Measurements from ENCODE around the gene ANO1.

The ANO1 gene

DNA sequence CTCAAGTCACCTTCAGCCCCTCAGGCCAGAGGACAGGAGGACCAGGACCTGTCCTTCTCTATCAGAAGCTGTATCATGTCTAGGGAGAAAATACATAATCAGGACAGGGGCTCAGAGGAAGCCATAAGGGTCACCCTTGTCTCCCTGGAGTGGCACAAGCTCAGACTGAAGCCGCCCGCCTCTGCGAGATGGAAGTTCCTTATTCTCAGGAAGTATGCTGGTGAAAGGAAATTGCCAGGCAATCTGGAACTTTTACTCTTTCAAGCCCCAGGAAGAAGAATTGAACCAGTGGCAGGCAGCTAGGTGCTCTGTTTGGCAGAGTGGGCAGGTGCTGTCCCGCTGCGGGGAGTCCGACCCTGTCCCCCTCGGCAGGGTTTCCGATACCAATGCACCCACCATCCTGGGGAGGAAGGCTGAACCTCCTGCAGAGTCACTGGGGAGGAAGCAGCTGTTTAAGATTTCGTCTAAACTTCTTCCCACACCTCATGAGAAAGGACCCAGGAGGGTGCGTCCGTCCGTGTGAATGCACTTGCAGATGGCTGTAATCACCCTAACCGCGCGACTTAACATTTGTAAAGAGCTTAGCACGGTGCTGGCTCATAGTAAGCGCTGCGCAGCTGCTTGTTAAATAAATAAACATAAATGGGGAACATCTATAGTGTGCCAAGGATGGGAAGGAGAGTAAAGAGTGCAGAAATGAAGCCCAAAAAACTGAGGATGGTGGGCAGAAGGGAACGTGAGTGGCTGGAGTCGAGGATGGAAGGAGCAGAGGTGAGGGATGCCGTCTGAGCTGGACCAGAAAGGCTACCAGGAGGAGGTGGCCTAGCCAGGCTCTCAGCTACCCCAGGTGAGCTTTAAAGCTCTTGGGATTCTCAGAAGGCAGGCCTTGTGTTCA, 5.0 kb upstream of the ANO1 start:
- no peak for DNase-seq (ENCODE audit: low read depth)

DNA sequence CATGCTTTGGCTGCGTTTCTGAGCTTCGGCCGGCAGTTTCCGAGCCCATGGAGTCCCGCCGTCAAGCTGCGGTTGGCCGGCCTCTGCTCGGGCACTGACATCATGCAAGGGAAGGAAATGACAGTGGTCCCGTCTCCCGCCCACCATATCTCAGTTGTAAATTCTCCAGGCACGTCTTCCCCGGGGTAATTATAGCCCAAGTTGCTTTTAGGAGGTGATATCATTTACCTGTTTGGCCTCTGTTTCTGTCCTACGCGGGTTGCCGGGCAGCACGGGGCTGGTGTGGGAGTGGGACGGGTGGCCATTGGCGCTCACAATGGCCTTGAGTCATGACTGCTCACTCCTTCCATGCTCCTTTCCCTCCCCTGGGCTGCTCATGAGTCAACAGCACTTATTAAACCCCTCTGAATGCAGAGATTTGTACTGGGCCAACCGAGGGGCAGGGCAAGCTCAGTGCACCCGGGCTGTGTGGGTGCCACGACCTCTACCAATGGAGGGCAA, 4.2 kb upstream of the ANO1 start:
- no peak for DNase-seq (ENCODE audit: low read depth)

DNA sequence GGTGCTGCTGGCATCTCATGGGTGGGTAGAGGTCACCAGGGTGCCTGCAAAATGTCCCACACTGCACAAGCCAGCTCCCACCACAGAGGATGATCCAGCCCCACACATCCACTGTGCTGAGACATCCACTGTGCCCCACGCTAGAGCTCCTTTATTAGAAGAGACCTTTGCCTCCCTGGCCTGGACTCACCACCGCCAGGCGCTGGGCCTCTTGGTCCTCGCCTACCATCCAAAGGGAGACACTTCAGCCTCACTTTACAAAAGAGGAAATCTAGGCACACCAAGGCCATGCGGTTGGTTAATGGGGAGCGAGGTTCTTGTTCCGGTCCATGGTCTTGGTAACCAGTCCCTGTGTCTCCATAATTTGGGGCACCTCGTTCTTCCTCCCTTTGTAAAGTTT, 3.4 kb upstream of the ANO1 start:
- DNase-seq (ENCODE audit: low read depth): no peak

DNA sequence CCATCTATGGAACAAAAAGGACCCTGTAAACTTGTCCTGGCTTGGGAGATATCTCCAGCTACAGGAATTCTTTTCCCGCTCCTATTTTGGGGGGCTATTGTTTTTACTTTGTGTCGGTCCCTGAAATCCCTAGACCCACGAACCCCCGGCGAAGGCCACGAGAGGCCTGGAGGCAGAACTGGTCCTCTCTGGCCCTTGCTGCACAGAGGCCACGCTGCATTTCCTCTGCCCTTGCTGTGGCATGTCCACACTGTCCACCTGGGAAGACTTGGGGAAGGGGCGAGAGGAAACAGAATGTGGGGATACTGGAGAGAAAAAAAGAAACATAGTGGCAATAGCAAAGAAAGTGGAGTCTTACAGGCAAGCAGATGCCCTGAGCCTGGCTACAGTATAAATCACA, 2.3 kb upstream of the ANO1 start:
- no peak for DNase-seq (ENCODE audit: low read depth)

DNA sequence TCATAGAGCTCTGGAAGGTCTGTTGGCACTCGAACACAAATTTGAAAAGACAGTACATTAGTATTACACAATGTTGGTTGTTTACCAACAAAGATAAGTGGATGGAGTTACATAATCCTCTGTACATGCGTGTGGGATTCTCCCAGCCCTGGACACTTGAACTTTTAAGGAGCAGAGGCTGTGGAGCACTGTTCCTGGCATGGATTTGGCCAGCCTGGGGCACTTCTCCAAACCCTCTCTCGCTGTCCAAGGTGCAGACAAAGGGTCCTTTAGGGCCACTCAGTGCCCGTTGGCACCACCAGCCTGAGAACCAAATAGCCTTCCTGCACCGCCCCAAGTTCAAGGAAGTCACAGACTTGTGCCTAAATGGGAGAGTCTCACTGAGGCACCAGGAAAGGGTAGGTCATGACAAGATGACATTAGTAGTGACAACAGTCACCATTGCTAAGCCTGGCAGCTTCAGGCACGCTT, 1.6 kb upstream of the ANO1 start:
- no peak for DNase-seq (ENCODE audit: low read depth)

DNA sequence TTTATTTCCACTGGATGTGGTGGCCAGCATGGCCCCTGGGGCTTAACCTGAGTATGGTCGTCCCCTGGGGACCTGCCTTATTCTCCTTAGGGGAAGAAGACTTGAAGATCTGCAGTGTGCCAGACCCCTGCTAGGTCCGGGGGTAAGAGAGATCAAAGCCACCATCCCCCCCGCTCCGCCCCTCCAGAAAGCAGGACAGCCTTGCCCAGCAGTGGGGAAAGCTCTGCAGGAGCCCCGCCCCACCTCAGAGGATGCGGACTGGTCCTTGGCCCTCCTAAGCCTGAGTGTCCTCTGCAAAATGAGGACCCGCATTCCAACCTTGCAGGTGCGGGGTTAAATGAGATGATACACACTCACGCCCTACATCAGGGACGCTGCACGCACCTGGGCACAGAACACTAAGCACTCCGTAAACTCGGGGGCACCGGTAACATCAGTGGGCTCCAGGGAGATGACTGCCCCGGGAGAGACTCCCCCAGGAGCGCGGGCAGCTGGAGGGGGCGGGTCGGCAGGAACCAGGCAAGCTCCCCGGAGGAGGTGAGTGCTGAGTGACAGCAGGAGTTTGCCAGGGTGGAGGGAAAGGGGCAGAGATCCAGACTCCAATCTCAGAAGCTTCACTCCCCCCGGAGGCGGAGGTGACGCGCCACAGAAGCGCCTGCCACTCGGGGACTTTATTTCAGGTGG, 564 bp upstream of the ANO1 start:
- DNase-seq (ENCODE audit: low read depth): no peak

DNA sequence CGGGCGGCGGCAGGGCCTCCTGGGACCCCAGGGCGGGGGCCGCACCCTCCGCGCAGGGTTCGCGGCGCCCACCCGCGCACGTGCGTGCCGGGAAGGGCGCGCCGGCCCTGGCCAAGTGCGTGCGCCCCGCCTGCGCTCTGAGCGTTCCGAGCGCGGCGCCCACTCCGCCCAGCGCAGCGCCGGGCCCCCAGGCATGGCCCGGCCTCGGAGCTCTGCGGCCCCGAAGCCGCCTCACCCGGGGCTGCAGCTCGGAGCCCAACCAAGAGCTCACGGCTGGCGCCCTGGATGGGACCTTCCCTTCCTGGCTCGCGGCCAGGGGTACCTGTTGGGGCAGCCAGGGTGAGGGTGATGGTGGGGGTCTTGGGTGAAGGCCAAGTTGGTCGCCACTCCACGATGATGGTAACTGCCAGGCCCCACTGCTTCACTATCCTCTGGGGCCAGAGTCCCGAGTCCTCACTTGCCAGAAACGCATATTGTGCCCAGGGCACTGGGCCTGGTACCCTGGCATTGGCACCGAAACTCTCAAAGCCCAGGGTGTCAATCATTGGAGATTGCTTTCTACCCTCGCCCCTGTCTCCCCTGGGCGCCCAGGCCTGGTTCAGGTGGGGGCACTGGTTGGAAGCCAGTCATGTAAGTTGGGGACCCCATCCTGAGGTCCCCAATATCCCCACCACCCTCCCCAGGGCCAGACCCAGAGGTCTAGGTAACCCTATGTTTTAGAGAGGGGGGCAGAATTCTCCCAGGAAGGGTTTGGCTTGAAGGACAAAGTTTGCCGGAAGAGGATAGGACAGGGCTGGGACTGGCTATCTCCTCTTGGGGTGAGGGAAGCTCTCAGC, 882 bp downstream of the ANO1 start:
- no peak for DNase-seq (ENCODE audit: low read depth)

DNA sequence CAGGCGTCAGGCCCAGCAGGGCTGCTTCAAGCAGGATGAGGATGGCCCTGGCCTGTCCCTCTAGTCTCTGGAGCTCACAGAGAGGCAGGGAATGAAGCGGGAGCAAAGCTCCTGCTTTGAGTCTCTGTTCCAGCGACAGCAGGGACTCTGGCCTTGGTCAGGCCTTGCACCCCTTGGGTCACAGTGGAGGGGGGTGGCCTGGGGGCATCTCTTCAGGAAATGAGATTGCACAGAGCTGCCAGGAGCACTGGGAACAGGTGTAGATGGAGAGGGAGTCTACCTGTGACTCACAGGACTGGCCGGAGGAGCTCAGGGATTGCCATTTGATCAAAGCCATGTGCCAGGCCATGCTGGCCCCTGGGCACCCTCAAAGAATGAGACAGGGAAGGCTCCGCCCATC, 1.6 kb downstream of the ANO1 start:
- no peak for DNase-seq (ENCODE audit: low read depth)

DNA sequence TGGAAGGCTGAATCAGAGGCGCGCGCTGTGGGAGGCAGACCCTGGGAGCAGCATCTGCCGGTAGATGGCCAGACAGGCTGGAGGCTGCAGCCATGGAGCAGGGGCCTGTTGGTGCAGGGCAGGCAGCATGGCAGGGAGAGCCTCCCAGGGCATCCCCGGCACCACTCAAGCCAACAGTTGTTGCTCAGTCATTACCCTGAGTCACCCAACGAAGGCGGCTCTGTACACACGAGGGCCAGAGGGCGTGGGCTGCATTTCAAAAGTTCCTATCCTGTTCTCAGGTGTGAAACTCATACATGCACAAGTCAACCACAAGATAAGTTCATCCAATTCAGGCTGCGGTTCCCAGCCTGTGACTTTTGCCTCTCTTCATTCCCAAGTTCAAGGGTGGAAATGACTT, 2.6 kb downstream of the ANO1 start:
- DNase-seq (ENCODE audit: low read depth): no peak

DNA sequence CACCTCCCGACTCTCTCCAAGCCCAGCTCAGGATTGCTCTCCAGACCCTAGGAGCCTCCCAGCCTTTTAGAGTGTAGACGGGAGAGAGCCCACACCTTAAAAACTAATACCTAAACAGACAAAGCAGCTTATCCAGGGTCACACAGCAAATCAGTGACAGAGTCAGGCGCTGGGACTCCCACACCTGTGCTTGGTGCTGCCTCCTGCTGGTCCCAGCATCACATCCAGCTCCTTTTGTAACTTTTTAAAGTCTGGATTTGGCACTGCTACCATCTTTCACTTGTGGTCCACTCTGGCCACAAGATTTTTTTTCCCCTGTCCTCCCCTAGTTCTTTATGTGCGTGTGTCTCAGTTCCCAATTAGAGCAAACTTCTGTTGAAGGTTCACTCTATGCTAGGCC, 4.7 kb downstream of the ANO1 start:
- DNase-seq (ENCODE audit: low read depth): no peak

DNA sequence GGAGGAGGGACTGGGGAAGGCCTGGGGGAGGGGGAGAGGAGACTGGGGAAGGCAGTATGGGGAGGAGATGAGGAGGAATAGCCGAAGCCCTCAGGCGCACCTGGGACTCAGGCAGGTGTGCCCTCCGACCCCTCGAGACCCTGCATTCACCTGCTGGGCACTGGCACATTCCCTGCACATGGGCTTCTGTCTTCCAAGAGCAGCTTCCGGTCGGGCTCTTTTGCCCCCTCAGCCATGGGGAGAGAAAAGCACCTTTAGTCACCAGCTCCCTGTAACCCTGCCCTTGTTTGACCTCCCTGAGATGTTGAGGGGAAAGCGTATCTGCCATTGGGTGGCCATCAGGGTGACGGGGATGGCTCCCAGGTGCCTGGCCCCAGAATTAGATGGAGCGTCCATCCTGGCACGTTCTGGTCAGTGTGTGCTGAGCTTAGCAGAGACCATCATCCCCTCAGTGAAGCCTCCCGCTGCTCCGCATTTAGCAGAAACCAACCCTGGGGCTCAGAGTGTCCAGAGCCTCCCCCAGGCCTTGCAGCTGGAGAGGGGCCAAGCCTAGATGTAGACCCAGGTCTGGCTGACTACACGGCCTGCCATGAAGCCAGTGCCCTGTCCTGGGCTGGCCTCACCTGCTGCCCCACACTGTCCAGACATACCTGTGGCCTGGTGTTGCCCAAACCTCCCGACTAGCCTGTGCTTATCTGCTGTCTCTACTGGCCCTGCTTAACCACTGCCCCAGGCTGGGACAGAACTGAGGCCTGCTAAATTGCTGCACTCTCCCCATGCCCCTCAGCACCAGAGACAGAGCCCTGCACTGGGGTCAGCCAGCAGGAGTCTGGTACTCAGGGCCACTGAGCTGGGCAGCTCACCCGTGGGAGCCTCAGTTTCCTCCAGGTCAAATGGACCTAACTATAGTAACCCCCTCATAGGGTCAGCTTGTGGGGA, 6.2 kb downstream of the ANO1 start:
- no peak for DNase-seq (ENCODE audit: low read depth)

DNA sequence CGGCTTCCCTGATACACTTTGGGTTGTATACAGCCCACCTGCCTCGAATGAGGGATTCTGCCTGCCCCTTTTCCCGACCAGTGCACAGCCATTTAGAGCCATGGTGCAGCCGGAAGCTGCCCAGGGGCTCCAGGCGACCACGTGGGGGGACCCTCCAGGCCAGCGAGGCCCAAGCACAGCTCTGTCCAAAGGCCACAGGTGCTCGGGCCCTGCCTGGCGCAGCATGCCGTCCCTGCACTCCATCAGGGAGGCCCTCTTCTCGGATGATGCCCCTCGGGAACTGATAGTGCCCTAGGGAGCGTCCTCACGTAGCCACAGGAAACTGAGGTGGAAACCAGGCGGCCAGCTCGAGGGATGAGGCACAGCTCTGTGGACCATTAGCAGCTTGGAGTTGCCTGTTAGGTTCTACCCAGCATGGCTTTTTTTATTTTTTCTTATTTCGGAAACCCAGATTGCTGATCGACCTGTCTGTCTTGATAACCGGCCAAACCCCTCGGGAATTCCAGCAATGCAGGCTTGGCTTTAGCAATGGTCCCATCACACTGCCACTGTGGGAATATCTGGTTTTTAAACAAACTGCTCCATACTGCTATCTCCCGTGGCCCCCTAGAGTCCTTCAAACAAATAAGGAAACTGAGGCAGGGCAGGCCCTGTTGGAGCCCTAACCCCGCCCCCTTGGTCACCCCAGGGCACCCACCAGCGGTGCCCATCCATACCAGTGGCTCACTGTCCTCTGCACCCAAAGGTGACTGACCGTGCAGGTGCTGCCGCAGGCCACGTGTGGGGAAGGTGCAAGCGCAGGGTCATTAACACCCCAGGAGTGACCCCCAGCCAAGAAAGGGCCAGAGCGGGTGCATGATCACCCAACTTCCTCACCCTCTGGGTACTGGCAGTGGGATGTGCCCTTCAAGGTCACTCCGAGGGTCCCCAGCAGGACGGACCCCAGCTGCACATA, 8.0 kb downstream of the ANO1 start:
- no peak for DNase-seq (ENCODE audit: low read depth)

DNA sequence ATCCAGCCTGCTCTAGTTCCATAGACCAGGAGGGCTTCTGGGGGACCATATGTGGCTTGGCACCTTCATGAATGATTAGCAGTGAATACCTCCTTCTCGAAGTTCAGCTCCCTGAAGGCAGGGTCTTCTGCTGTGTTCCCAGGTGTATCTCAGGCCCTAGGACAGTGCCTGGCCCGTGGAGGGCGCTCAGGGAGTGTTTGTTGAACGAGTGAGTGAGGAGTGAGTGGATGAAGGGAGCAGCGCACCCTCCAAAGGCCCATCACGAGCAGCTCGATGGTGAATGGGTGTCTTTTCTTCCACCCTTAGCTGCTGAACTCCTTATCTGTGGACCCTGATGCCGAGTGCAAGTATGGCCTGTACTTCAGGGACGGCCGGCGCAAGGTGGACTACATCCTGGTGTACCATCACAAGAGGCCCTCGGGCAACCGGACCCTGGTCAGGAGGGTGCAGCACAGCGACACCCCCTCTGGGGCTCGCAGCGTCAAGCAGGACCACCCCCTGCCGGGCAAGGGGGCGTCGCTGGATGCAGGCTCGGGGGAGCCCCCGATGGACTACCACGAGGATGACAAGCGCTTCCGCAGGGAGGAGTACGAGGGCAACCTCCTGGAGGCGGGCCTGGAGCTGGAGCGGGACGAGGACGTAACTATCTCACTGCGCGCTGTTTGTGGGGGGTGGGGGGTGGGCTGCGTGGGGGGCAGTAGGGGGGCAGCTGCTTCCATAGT, 9.5 kb downstream of the ANO1 start:
- no peak for DNase-seq (ENCODE audit: low read depth)

DNA sequence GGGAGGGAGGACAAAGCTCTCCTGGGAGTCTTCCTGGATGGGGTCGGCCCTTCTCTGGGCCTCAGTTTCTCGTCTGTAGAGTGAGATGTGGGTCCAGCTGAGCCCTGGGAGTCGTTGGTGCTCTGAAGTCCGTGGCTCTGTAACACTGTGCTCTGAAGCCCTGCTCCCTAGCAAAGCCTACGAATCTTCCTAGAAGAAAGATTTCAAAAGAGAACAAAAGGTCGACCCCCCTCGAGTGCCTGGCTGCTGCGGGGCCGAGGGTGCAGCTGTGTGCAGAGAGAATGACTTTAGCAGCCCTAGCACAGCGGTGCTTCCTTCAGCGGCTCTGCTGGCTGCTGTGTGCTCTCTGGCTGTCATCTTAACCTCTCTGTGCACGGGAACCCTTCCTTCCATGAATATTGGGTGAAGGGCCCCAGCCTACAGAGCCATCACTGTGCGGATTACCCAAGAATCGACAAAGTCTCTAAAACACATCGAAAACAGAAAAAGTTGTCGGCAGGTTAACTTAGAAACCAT, 10.7 kb downstream of the ANO1 start:
- no peak for DNase-seq (ENCODE audit: low read depth)

DNA sequence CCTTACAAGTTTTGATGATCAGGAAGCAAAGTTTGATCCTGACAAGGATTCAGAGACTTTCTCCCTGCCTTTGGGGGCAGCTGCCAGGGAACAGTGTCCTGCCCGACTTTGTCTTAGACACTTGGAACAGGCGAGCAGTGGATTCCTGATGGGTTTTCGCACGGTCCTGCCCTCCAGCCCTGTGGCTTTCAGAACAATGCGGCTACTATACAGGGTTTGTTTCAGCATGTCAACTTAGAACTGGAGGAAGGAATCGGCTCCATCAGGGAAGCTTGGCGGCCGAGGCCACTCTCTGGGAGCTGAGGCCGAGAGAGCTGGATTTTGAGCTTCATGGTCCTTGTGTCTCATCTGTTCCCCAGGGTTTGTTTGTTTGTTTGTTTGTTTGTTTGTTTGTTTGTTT, 11.5 kb downstream of the ANO1 start:
- DNase-seq (ENCODE audit: low read depth): no peak

DNA sequence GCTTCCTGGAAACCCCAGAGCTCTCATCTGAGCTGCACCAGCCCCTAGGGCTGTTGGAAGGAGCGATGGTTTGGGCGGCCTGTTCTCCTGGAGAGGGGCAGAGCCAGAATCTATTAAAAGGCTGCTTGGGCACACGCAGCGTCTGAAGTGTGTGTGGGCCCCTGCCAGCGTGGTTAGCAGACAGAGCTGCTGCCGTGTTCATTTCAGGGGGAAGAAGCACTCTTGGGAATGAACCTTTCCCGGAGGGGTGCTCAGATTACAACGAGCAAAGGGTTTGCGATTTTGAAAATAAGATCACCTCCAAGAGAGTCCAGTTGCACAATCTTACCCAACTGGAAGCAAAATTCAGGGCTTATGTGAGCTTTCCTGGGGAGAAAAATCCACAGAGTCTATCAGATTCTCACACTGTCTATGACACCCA, 12.9 kb downstream of the ANO1 start:
- no peak for DNase-seq (ENCODE audit: low read depth)

DNA sequence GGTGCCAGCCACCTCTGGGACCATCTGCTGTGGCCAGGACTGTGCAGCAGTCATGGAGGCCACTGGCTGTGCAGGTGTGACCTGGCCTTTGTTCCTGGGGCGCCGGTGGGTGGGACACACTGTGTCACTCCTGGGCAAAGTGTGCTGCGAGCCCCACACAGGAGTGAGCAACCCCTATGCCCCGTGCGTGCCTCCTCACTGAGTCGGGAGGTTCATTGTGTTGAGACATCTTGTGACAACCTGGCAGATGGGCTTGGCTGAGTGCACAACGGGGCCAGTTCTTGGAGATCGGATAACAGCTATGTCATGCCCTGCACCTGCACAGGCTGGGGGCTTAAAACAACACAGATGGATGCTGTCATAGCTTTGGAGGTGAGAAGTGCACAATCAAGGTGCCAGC, 13.5 kb downstream of the ANO1 start:
- no peak for DNase-seq (ENCODE audit: low read depth)

DNA sequence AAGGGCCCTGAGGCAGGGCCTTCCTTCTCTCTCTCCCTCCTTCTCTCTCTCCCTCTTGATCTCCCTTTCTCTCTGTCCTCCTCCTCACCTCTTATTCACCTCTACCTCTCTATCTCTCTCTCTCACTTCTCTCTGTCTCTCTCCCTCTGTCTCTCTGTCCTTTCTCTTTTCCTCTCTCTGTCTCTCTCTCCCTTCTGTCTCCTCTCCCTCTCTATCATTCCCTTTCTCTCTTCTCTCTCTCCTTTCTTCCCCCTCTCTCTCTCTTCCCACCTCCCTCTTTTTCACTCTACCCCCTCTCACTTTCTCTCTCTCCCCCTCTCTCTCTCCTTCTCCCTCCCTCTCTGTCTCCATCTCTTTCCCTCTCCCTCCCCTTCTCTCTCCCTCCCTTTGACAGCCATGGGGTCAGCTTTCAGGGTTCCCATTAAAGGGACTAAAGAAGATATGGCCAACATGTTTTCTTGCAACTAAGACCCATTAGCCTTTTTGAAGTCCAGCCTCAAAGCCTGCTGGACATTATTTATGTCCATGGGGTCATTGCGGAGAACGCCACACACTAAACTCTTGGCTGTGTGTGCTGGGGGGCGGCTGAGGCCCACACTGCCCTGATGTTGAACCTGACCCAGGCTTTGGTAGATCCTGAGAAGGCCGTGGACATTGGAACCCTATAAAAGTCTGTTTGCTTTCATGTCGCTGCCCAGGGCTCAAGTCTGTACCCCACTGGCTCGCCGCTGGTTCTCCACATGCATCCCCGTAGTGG, 15.0 kb downstream of the ANO1 start:
- no peak for DNase-seq (ENCODE audit: low read depth)

Data from HS-5 (cell line).